Tongue (tissue), 2 donors: ENCODE measurements around the gene GABBR2. TPM values are rescaled to one million over a fixed set of nuclear protein-coding genes. Genes with fewer than 3 reads are reported as not detected.
"Not testable (repeated sequence)": the region's sequence is repeated elsewhere in the genome, so short reads cannot be mapped to it uniquely, and the experiment has no call there.

ENCODE experiments used
- DNase-seq: peaks from one replicate; pipeline ENCODE4 v3.0.0-alpha.2; 2015
- total RNA-seq: library from RNA; depleted of rRNA; stranded (reverse); fragments of >200 nt; gene quantifications from one replicate; pipeline ENCODE4 v1.2.3, GENCODE V29; 2014

GABBR2 gene
- total RNA-seq, 1 donor from 2014 or later: 0.41 TPM

- DNase-seq: no peak
Measured at GRCh38 chr9:98515506-98516204, 193.1 kb downstream of the GABBR2 start.

- DNase-seq: no peak
Measured at GRCh38 chr9:98514841-98515240, 193.9 kb downstream of the GABBR2 start.

- DNase-seq: not testable (repeated sequence)
Measured at GRCh38 chr9:98508217-98508919, 200.4 kb downstream of the GABBR2 start.

- no peak for DNase-seq
Measured at GRCh38 chr9:98506422-98507054, 202.2 kb downstream of the GABBR2 start.

GRCh38 chr9:98504298-98505282 lies 204.1 kb downstream of the GABBR2 start:
- DNase-seq: no peak

GRCh38 chr9:98503867-98504266 lies 204.9 kb downstream of the GABBR2 start:
- DNase-seq: no peak

- peak; percentile 35 for DNase-seq
Measured at GRCh38 chr9:98502976-98503325, 205.8 kb downstream of the GABBR2 start.

GRCh38 chr9:98502311-98502975 lies 206.3 kb downstream of the GABBR2 start:
- DNase-seq: no peak

GRCh38 chr9:98501819-98502218 lies 206.9 kb downstream of the GABBR2 start:
- DNase-seq: no peak

- DNase-seq: not testable (repeated sequence)
Measured at GRCh38 chr9:98501259-98501658, 207.5 kb downstream of the GABBR2 start.

- no peak for DNase-seq
Measured at GRCh38 chr9:98500337-98500919, 208.3 kb downstream of the GABBR2 start.

GRCh38 chr9:98495530-98495929 lies 213.2 kb downstream of the GABBR2 start:
- no peak for DNase-seq

- peak; percentile 17 for DNase-seq
Measured at GRCh38 chr9:98494852-98495251, 213.9 kb downstream of the GABBR2 start.

GRCh38 chr9:98491828-98492227 lies 216.9 kb downstream of the GABBR2 start:
- DNase-seq: peak; percentile 74

- no peak for DNase-seq
Measured at GRCh38 chr9:98491231-98491651, 217.5 kb downstream of the GABBR2 start.

GRCh38 chr9:98488571-98489312 lies 220.0 kb downstream of the GABBR2 start:
- DNase-seq: no peak

GRCh38 chr9:98485706-98486105 lies 223.0 kb downstream of the GABBR2 start:
- no peak for DNase-seq

- no peak for DNase-seq
Measured at GRCh38 chr9:98484162-98484561, 224.6 kb downstream of the GABBR2 start.

- no peak for DNase-seq
Measured at GRCh38 chr9:98482226-98482625, 226.5 kb downstream of the GABBR2 start.

GRCh38 chr9:98481676-98482075 lies 227.1 kb downstream of the GABBR2 start:
- DNase-seq: no peak
